Calu3 (cell line): ENCODE data around the gene TRIO. TPM values are rescaled to one million over a fixed set of nuclear protein-coding genes. Genes with fewer than 3 reads are reported as not detected.

Experiments used
- BruUV-seq: library from RNA; stranded (reverse); fragments of 400-500 nt; replicated peaks from 2 replicates; lab custom pipeline; 2021; lab: Mats Ljungman, UMichigan
- CTCF ChIA-PET: fragments of 300-600 bp; sonication (Branson Sonifier 250); formaldehyde crosslinking; loops from one replicate; lab custom pipeline; 2022; ENCODE audit warnings: antibody characterized with exemption; lab: Charles Lee
- DNase-seq: peaks from one replicate; pipeline ENCODE4 v3.0.0; 2022
- H3K27ac Mint-ChIP-seq: one replicate; pipeline ENCODE4 v1.8.0; 2022; ENCODE audit warnings: mixed read lengths; ENCODE audit not compliant: unreplicated experiment
- H3K27me3 Mint-ChIP-seq: one replicate; pipeline ENCODE4 v1.8.0; 2022; ENCODE audit warnings: mixed read lengths; ENCODE audit not compliant: unreplicated experiment
- H3K36me3 Mint-ChIP-seq: one replicate; pipeline ENCODE4 v1.8.0; 2022; ENCODE audit warnings: mild to moderate bottlenecking, moderate library complexity, mixed read lengths; ENCODE audit not compliant: insufficient read depth, unreplicated experiment
- H3K4me1 Mint-ChIP-seq: one replicate; pipeline ENCODE4 v1.8.0; 2022; ENCODE audit warnings: mild to moderate bottlenecking, low read depth, mixed read lengths; ENCODE audit not compliant: unreplicated experiment
- H3K4me3 Mint-ChIP-seq: one replicate; pipeline ENCODE4 v1.8.0; 2022; ENCODE audit warnings: mild to moderate bottlenecking, low read depth, moderate library complexity, mixed read lengths; ENCODE audit not compliant: unreplicated experiment
- H3K9me3 Mint-ChIP-seq: one replicate; pipeline ENCODE4 v1.8.0; 2022; ENCODE audit warnings: low read depth, mixed read lengths; ENCODE audit not compliant: unreplicated experiment
- intact Hi-C: fragments of 100-400 bp; cut with micrococcal nuclease; formaldehyde crosslinking; loops from one replicate; pipeline ENCODE4 v1.10.0; 2022; ENCODE audit not compliant: unreplicated experiment
- total RNA-seq: library from RNA; stranded (reverse); gene quantifications from 2 replicates; pipeline ENCODE4 v1.2.3, GENCODE V29; 2022
- TF ChIP-seq, protein P1 (sequence below): fragments of 200-600 bp; IDR thresholded peaks from one replicate; pipeline ENCODE4 v1.8.0; 2022; ENCODE audit warnings: antibody characterized with exemption; ENCODE audit not compliant: unreplicated experiment

The TRIO gene
- total RNA-seq, 1 experiment from 2014 or later = 183 TPM

DNA sequence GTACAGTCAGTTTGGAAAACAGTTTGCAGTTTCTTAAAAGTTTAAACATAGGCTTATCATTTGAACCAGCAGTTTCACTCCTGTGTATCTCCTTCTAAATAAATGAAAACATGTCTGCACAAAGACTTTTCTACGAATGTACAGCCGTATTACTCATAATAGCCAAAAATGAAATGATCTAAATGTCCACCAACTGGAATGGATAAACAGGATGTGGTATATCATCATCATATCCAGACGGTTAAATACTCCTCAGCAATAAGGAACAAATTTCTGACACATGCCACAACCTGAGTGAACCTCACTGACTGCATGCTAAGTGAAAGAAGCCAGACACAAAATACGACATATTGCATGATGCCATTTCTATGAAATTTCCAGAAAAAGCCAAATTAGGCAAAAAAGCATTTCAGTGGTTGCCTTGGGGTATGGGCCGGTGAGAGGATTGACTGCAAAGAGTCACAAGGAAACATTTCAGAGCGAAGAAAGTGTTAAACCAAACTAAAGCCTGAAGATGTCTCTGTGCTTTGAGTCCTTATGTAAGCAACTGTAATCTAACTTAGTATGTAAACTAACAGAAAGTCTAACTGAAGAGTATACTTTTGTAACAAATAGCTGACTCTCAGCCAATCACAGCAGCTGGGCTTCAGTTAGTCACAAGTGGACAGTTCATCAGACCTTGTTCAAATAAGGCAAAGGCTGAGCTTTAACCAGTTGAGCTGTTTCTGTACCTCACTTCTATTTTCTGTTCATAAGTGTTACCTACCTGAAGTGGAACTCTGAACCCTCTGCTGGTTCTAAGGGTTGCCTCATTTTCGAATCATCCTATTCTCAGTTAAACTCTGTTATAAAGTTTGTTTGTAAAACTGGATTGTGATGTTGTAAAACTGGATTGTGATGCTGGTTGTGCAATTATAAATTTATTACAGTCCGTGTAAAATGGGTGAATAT, 65.2 kb downstream of the TRIO start:
- CTCF ChIA-PET = no interaction called here
- H3K27me3 Mint-ChIP-seq = no peaks in the 10 kb centered on the region
- peaks cover 87% of the 10 kb centered on the region for H3K4me1 Mint-ChIP-seq
- no peaks in the 10 kb centered on the region for H3K9me3 Mint-ChIP-seq
- BruUV-seq = no TSS peak
- no peak overlapping the region for H3K27ac Mint-ChIP-seq
- no peak overlapping the region for H3K4me3 Mint-ChIP-seq
- H3K36me3 Mint-ChIP-seq = peaks cover 12% of the 10 kb centered on the region
- no peak for DNase-seq
- intact Hi-C loops = no loop called here
- TF ChIP-seq, protein P1, sequence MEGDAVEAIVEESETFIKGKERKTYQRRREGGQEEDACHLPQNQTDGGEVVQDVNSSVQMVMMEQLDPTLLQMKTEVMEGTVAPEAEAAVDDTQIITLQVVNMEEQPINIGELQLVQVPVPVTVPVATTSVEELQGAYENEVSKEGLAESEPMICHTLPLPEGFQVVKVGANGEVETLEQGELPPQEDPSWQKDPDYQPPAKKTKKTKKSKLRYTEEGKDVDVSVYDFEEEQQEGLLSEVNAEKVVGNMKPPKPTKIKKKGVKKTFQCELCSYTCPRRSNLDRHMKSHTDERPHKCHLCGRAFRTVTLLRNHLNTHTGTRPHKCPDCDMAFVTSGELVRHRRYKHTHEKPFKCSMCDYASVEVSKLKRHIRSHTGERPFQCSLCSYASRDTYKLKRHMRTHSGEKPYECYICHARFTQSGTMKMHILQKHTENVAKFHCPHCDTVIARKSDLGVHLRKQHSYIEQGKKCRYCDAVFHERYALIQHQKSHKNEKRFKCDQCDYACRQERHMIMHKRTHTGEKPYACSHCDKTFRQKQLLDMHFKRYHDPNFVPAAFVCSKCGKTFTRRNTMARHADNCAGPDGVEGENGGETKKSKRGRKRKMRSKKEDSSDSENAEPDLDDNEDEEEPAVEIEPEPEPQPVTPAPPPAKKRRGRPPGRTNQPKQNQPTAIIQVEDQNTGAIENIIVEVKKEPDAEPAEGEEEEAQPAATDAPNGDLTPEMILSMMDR = no peak

DNA sequence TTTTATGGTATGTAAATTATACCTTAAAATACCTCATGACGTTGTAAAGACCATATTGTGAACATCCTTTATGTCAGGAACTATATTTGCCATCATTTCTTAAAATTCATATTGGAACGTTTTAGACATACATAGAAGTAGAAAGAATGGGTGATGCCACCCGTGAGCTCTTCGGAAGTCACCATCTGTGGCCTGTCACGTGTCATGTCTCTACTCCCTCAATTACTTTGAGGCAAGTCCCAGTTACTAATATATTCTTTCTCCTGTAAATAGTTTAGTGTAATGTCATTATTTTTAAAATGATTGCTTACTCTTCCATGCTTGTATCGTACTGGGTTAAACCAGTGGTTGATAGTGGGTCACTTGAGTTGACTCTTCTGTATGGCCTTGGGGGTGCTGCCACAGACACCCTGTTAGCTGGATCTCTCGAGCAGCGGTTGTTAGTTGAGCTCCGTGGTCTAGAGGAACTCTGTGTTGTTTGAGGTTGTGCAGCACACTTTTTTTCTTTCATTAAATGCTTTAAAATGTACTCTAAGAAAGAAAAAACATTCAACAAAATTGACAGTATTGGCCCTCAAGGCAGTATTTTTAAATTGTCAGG, 66.2 kb downstream of the TRIO start:
- DNase-seq = no peak
- H3K27ac Mint-ChIP-seq = no peak overlapping the region
- no peak overlapping the region for H3K4me3 Mint-ChIP-seq
- BruUV-seq = no TSS peak
- CTCF ChIA-PET = no interaction called here
- intact Hi-C loops = no loop called here
- H3K27me3 Mint-ChIP-seq = no peaks in the 10 kb centered on the region
- no peaks in the 10 kb centered on the region for H3K9me3 Mint-ChIP-seq
- H3K4me1 Mint-ChIP-seq = peaks cover 87% of the 10 kb centered on the region
- peaks cover 15% of the 10 kb centered on the region for H3K36me3 Mint-ChIP-seq
- TF ChIP-seq, protein P1 = no peak

DNA sequence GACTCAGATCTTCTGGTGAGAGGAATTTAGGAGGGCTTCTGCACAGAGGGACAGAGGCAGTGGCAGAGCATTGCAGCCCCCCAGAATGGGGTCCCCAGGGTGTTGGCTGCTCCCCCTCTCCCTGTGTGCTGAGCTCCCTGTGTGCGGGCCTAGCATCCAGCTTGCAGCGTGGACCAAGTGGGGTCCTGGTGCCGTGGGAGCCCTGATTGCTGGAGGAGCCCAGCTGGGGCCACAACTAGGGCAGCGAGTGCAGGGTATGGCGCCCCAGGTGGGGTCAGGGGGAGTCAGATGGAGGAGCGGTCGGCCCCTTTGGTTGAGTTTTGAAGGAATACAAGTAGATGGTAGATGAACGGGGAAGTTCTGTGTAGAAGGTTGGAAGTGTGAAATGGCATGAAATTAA, 66.7 kb downstream of the TRIO start:
- no peak for DNase-seq
- Mint-ChIP-seq H3K4me1 (peaks cover 85% of the 10 kb centered on the region), H3K27ac (no peak overlapping the region), H3K4me3 (no peak overlapping the region), H3K9me3 (no peaks in the 10 kb centered on the region), H3K36me3 (peaks cover 16% of the 10 kb centered on the region), H3K27me3 (no peaks in the 10 kb centered on the region)
- CTCF ChIA-PET = interaction anchor here (1.0 kb wide), 1 partner anchor 57 kb away, joined by 3 read pairs; no protein-coding TSS in a partner anchor
- BruUV-seq = no TSS peak
- TF ChIP-seq, protein P1 = no peak
- intact Hi-C loops = loop anchor here (5.0 kb wide), 2 partner anchors 53 to 57 kb away; no protein-coding TSS in a partner anchor

DNA sequence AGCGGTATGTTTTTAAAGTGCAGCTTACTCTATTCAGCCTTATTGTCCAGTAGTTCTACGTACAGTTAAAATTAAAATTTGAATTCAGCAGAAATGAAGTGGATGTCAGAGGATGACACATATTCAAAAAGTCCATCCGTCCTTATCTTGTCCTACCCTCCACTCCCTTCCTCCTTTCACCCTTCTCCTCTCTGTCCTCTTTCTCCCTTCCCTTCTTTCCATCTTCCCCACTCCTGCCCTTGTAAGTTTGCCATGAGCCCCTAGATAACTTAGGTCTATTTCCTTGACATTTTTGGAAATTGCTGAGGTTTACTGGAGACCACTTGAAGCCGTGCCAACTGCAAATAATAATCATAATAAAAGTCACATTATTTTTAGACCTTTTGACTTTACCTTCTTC, 67.6 kb downstream of the TRIO start:
- Mint-ChIP-seq H3K4me3 (no peak overlapping the region), H3K36me3 (peaks cover 13% of the 10 kb centered on the region), H3K27me3 (no peaks in the 10 kb centered on the region), H3K9me3 (no peaks in the 10 kb centered on the region), H3K4me1 (peaks cover 85% of the 10 kb centered on the region), H3K27ac (peak overlapping the region; percentile 52)
- intact Hi-C loops = loop anchor here (5.0 kb wide), 2 partner anchors 53 to 57 kb away; no protein-coding TSS in a partner anchor
- TF ChIP-seq, protein P1 = no peak
- no peak for DNase-seq
- no TSS peak for BruUV-seq
- CTCF ChIA-PET = interaction anchor here (0.6 to 1.0 kb wide), 2 partner anchors 58 to 259 kb away, joined by 3 read pairs; no protein-coding TSS in a partner anchor
